GM19452 (cell line): ENCODE results near the gene LRRN4.
"Not testable (repeated sequence)": the region's sequence is repeated elsewhere in the genome, so short reads cannot be mapped to it uniquely, and the experiment has no call there.

ENCODE experiments used
- ATAC-seq: cut with Tn5 transposase; IDR thresholded peaks from one replicate; pipeline ENCODE4 v1.9.1; 2021; ENCODE audit not compliant: unreplicated experiment

Gene LRRN4

DNA sequence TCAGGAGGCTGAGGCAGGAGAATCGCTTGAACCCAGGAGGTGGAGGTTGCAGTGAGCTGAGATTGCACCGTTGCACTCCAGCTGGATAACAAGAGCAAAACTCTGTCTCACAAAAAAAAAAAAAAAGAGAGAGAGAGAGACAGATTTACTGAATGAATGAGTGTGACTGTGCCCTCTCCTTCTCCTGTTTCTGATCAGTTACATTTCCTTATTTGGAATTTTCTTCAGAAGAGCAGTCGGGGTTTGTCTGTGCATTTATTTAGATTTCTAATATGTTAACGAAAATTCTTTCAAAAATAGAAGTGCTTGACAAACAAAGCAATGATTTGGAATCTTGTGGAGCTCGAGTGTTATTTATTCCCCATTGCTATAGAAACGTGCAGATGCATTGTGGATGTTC is 6.4 kb upstream of the LRRN4 start:
- ATAC-seq = no peak

DNA sequence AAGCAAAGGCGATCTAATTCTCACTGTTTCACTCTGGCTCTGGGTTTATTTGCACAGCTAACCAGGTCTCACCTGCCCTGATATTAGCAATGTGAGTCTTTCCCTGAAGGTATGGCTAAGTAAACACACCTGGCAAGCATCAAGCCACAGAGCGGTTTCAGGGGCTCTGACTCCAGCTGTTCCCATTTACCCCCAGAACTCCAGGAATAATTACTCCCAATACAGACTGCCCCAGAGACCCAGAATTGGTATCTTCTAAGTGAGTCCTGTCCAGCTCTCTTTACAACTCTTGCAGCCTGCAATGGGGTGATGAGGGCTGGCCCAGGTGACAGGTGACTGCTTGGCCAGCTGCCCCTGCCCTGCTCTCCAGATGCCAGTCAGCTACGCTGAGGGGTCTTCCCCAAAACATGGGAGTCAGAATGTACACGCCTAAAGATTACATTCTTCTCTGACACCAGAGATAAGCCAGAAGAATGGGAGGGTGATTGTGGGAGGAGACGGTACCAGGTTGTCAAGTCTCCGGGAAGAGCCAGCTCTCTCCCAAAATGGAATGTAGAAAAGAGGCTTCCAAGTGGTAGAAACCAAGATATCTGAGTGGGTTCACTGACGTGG is 4.9 kb upstream of the LRRN4 start:
- ATAC-seq = no peak

DNA sequence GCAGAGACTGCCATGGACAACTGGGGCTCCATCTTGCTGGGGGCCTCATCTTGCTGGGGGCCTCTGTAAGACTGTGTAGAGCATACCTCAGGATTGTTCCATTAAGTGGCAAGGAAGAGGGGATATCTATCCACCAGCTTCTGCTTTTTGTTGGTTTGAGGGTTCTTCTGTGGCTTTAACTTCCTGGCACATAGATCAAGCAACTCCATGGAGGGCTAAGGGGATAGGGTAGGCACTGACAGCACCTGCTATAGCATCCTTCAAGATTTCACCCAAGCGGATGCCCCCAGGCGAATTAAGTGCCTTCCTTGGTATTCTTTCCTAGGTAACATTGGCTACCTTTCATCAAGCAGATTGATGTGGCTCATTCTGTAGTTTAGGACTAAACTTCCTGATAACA is 3.8 kb upstream of the LRRN4 start:
- no peak for ATAC-seq

DNA sequence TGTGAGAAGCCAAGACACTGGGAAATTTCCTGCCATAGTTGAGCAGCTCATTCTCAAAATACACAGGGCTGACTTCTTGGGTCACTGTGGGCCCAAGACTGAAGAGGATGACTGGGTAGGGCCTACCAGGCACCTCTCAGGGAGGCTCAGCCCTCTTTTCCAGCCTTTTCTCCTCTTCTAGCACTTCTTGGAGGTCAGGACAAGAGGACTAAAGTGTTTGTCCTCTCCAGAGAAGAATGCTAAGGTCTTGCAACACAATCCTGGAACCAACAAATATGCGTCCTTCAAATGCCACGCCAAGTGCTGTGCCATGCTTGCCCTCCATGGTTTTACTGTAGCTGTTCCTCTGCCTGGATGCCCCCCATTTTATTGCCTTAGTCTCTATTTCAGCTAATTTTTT is 3.3 kb upstream of the LRRN4 start:
- no peak for ATAC-seq

DNA sequence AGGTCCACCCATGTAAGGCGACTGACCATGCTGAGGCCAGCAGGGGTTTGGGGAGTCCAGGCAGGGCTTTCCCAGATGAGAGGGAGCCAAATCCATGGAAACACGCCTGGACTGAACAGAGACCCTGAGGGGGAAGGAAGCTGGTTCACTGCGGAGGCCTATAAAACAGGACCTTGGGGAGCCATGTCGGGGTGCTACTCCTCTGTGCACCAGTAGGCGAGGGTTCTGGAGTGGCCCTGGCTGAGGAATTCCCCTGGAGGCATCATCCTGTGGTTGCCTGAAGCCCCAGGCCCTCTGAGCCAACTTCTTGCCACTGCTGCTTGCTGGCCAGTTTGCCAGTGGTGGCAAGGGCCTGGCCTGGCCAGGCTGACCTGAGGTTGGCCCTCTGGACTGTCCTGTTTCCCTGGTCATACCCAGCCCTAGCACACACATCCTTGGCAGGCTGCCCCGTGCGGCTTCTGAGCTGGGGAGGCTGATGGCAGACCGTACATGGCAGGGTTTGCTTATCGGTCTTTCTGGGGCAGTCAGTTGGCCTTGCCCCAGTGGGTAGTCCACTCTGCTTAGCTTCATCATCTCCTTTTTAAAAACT is 2.2 kb upstream of the LRRN4 start:
- ATAC-seq = no peak

DNA sequence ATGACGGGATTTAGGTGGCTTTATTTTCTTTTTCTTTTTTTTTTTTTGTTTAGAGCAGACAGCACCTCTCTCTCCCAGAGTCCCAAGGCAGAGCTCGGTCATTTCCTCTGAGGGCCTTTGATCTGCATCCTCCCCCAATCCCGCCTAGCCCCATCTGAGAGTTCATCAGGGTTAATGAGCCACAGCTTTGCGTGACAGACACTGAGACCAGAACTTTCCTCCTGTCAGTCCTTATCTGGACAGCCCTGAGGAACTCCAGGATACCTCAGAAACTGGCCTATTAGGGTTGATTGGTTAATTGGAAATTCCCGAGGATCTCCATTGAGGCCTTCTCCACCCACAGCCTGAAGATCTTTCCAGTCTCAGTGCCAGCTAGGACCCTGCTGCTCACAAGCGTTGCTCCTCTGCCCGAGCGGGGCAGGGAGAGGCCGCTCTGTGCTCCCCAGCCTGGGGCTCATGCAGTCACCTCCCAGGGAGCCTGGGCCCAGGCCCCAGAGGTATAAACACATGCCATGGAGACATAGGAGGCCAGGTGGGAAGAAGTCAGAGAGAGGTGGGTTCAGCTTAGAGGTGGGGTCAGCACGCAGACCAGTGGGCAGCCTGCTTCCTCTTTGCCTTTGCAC is 1.4 kb upstream of the LRRN4 start:
- ATAC-seq = no peak

DNA sequence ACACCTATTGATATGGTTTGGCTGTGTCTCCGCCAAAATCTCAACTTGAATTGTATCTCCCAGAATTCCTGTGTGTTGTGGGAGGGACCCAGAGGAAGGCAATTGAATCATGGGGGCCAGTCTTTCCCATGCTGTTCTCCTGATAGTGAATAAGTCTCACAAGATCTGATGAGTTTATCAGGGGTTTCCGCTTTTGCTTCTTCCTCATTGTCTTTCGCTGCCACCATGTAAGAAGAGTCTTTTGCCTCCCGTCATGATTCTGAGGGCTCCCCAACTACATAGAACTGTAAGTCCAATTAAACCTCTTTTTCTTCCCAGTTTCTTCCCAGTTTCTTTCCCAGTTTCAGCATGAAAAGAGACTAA is 810 bp upstream of the LRRN4 start:
- ATAC-seq = not testable (repeated sequence)

DNA sequence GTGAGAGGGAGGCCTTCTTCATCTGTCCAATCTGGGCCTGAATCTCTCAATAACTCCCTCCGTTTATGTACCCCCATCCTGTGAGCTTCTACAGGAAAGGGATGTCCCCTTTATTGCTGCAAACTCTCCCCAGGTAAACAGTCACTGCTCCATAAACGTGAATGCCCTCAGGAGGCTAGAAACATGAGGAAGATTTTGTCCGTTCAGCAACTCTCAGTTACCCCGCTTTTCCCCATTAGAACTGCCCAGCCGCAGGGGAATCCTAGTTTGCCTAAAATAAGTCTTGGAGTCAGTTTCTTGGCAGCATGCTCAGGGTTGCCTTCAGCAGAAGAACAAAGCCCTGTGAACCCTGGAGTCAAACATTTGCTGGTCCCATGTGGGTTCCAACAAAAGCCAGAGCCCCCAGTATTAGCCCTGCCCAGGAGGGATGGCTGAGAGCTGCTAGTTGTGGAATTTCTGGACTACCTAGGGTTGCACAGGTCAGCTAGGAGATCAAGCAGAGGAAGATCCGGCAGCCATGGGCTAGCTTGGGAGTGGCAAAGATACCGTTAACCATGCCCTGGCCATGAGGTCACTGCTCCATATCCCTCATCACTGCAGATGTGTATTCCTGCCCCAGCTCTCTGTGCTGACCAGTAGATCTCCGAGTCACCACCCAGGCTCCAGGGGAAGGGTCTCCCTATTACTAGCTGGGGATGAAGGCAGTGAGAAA is 640 bp downstream of the LRRN4 start:
- no peak for ATAC-seq

DNA sequence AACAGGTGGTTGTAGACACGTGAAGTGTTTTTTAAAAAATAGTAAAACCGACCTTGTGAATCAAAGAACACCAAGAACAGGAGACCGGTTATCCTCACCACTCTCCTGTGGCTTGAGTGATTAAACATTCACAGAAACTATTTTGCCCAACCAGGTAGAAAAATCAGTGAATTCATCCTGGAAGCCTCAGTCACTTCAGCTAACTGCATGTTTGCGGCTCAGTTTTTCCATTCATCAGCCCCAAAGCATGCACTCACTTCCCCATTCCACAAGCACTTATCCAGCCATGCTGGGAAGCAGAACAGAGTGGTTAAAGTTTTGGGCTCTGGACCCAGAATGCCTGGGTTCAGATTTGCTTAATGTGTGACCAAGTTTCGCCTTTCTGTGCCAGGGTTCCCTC is 2.4 kb downstream of the LRRN4 start:
- no peak for ATAC-seq

DNA sequence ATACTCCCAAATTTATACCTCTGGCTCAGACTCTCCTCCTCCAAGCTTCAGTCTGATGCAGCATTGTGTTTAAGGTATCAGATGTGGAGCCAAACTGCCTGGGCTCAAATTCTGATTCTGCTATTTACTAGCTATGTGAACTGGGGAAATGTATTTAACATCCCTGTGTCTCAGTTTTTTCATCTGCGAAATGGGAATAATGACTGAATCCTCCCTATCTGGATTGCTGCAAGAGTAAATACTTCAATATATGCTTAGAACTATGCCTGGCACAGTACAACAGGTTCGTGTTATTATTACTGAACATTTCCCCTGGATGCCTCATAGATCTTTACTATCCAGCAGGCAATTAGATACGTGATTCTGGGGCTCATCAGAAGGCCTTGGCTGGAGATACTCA is 5.5 kb downstream of the LRRN4 start:
- no peak for ATAC-seq

DNA sequence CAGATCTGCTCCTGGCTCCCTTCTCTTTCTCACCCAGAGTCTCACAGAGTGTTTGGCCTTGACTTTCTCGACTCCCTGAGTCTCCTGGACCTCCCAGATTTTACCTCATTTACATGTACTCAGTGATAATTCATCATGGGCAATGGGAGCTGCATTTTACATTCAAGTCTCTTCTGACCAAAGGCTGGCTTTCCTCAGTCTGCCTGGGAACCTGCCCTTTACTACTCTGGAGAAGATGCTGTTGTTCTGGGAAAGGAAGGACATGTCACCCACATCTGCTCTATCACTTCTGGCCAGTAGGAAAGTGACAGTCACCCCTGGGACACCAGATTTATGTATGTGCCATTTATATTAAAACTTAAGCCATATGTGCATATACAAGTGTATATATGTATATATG is 7.4 kb downstream of the LRRN4 start:
- no peak for ATAC-seq

DNA sequence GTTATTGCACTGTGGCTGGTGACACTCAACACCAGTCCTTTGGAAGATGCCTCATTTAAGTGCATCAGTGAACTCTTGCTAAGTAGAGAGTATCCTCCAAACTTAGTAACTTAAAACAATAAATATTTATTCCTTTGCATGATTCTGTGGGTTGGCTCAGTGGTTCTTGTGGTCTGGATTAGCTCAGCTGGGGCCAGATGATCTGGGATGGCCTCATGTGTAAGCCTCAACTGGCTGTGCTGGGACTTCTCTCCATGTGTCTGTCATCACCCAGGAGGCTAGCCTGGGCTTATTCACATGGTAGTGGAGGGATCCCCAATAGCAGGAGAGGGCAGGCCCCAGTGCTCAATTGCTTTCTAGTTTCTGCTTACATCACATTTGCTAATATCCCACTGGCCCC is 8.3 kb downstream of the LRRN4 start:
- no peak for ATAC-seq

DNA sequence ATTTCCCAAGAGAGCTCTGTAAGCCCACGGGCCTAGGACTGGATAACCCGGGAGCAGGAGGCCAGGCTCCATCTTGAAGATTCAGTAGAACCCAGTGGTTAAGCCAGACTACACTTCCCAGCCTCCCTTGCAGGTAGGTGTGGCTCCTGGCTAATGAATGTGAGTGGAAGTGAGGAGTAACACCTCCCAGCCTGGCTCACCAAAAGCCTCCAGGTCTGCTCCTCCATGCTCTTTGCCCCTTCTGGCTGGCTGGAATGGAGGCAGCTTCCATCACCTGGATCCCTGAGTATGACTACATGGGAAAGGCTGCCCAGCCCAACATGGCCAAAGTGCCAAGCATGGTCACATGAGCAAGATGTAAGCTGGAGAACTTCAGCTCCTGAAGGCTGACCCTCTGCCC is 9.7 kb downstream of the LRRN4 start:
- ATAC-seq = no peak

DNA sequence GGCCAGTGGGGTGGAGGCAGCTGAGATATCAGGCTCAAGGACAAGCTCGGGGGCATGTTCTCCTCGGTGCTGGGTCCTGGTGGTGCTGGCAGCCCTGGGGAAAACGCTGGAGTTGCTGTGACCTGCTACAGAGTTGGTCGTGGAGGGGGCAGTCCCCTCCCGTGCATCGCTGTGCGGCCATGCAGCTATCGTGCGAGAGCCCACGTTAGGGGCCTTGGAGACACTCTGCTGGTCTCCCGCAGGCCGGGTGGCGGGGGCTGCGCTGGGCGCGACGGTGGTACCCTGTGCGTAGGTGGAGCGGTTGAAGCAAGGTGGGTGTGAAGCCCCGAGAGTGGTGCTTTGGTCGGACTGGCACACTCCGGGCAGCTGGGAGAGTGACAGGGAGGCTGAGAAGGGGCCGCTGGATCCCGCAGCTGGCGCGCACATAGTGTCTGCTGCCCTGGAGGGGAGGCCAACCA is 12.0 kb downstream of the LRRN4 start:
- no peak for ATAC-seq

DNA sequence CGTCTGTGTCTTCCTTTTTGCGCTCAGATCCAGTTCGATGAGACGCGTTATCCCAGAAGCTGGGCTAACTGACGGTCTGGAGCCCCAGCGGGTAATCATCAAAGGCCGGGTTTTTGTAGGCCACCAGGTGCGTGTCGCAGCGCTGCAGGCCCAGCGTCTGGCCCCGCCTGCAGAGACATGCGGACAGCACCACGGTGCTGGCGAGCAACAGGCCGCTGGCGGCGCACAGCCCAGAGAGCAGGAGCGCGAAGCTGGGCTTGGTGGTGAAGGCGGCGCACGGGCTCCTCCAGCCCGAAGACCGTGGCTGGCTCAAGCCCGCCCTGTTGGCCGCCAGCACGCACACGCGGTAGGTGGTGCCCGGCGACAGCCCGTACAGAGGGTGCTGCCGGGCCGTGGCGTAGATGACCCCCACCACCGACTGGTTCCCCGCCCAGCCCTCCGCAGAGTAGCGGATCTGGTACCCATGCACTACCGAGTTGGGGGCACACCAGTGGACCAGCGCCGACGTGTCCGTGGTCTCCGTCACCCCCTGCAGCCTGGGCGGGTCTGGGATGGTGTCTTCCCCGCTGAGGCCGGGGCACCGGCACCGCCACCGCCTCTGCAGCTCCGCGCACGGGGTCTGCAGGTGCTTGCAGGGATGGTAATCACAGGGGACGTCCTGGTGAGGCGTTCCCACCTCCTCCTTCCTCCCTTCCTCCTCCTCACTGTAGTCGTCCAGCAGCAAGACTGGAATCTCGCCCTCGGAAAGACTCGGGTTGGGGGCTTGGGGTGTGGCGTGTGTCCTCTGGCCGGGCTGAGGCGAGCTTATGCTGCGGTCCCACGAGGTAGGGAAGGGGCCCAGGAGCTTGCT is 12.7 kb downstream of the LRRN4 start:
- no peak for ATAC-seq

DNA sequence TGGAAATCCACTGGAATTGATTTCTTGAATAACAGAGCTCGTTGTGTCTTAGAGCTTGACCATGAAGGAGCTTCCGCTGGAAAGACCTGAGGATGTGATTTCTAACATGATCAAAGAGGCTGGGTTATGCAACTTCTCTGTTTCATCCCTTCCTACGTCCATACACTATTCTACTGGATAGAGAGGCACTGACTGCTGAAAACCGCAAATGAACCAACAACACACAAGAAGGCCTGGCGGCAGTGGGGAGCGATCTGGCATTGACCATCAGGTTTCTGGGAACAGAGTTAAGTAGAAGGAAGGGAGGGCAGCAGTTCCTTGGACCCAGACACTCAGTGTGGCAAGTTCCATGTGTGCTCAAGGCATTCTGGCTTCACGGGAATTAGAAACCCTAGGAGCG is 13.3 kb downstream of the LRRN4 start:
- ATAC-seq = no peak

DNA sequence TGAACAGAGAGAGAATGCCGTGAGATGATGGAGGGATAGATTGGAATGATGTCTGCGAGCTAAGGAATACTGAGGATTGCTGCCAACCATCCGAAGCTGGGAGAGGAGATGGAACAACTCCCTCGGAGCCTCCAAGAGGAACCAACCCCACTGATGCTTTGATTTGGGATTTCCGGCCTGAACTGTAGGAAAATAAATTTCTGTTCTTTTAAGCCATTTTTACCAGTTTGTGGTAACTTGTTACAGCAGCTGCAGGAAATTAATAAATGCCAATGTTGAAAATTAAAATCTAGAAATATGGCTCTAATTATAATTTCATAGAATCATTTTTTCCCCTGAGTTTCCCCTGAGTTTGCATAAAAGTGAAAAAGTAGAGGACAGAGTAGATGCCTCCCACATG is 14.1 kb downstream of the LRRN4 start:
- ATAC-seq = no peak

DNA sequence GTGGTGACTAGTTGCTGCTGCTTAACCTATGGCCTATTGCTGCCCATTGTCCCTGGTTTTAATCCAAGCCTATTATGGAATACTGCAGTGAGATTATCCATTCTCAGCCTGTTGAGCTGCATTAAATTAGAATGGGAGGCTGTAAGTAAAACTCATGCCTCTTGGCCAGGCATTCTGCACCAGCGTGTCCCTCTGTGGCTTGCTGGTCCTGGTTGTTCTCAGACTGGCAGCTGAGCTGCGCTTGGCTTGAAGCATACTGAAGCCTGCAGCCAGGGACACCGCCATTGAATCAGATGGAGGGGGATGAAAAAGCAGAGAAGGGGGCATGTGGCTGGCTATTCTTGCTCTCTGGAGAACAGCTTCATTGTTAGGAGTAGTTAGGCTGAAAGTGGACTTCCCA is 15.6 kb downstream of the LRRN4 start:
- no peak for ATAC-seq

DNA sequence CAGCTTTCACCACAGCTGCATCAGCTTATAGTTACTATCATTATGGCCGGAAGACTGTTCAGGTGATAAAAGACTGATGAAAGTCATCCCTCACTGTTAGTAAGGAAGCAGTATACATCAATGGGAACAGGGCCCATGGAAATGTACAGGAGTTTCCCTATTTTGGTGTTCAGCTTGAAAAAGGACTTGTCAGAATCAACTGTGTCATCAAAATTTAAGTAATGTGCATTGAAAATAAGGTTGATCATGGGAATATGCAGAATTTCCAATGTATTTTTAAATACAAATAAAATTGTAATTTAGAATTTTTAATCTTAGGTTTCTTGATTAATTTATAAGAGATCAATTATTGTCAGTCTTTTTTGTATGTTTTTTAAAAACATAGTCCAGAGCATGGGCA is 16.8 kb downstream of the LRRN4 start:
- no peak for ATAC-seq

DNA sequence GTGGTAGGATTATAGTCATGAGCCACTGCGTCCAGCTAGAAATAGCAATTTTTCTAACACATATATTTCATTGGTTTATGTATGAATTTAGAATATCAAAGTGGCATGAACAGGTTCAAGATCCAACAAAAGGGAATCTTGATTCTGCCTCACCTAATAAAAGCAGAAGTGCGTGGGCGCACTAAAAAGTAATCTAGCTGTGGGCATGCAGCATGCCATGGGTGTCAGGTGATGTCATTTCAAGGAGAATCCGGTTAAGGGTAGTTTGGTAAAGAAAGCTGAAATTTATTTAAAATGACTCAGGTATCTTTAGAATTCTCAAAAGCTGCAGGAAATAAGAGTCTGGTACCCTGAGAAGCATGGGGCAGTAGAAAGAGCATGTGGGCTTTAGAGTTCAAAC is 17.6 kb downstream of the LRRN4 start:
- ATAC-seq = no peak
